ENCODE measurements around the gene BANK1.

The BANK1 gene

DNA sequence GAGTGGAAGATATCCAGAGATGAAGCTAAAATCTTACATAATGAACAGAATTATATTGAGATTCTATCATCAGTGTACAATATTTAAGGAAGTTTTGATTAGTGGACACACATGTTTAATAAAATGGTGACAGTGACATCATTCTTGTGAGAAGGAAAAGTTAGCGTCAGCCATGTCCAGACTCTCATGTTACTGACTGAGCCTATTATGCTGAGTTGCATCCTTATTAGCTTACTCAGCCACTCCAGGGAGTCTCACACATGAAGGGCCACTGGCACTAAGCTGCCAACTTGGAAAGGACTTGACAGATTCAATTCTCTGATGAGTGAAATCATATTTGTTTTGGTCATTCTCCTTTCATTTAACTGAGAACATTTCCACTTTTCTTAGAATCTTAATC, 170.6 kb downstream of the BANK1 start:
- POLR2A ChIA-PET (ENCODE audit: low non-redundant PET) = no interaction called here
- no peak overlapping the region for H3K27ac ChIP-seq
- DNase-seq (ENCODE audit: low spot score) = no peak
- CTCF ChIA-PET = no interaction called here
- TF ChIP-seq, protein P1, sequence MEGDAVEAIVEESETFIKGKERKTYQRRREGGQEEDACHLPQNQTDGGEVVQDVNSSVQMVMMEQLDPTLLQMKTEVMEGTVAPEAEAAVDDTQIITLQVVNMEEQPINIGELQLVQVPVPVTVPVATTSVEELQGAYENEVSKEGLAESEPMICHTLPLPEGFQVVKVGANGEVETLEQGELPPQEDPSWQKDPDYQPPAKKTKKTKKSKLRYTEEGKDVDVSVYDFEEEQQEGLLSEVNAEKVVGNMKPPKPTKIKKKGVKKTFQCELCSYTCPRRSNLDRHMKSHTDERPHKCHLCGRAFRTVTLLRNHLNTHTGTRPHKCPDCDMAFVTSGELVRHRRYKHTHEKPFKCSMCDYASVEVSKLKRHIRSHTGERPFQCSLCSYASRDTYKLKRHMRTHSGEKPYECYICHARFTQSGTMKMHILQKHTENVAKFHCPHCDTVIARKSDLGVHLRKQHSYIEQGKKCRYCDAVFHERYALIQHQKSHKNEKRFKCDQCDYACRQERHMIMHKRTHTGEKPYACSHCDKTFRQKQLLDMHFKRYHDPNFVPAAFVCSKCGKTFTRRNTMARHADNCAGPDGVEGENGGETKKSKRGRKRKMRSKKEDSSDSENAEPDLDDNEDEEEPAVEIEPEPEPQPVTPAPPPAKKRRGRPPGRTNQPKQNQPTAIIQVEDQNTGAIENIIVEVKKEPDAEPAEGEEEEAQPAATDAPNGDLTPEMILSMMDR (conservative IDR thresholded peaks at IDR 0.05; ENCODE audit: low read depth) = no peak

DNA sequence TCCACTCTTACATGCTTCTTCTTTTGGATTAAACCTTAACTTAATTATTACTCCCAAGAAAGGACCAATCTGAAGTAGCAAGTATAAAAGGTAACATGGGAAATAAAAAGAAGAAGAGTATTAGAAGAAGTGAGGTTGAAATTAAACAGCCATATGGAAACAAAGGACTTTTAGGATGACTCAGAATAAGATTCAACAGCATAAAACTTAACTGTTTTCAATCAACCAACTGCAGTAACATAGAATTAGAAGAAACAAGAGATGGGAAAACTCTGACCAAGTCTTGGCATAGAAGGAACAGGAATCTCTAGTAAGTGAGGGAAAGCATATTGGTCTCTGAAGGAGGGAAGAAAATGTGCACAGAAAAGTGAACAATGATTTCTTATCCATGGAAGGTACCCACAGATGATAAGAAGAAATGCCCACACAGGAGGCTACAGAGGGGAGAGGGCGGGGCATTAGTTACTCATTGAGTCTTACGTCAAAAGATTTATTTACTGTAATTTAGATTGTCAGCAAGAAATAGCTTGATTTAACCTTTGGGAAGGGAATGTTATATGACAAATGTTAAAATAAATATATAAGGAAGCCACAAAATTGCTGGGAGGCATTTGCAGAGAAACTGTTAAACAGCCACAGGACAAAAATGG, 177.3 kb downstream of the BANK1 start:
- POLR2A ChIA-PET (ENCODE audit: low non-redundant PET) = no interaction called here
- no peak overlapping the region for H3K27ac ChIP-seq
- CTCF ChIA-PET = no interaction called here
- TF ChIP-seq, protein P1 (conservative IDR thresholded peaks at IDR 0.05; ENCODE audit: low read depth) = no peak
- no peak for DNase-seq (ENCODE audit: low spot score)

DNA sequence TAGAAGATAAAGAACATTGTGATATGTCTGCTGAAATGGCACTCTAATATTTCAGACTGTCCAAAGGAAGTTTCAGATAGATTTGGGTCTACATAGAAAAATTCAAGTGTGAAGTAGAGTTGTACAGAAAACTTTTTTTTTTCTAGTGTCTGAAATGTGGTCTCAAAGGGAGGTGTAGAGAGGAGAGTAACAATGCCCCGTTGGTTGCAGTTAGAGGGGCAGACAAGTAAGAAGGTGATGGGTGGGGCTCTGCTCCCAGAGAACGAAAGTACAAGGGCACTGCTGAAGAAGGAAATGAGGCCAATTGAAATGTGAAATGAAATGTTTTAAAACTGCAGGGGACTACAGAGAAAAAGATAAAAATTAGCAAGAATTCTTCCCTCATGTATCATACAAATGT, 177.8 kb downstream of the BANK1 start:
- ChIA-PET CTCF (no interaction called here), POLR2A (ENCODE audit: low non-redundant PET) (no interaction called here)
- no peak overlapping the region for H3K27ac ChIP-seq
- TF ChIP-seq, protein P1 (conservative IDR thresholded peaks at IDR 0.05; ENCODE audit: low read depth) = no peak
- DNase-seq (ENCODE audit: low spot score) = no peak

DNA sequence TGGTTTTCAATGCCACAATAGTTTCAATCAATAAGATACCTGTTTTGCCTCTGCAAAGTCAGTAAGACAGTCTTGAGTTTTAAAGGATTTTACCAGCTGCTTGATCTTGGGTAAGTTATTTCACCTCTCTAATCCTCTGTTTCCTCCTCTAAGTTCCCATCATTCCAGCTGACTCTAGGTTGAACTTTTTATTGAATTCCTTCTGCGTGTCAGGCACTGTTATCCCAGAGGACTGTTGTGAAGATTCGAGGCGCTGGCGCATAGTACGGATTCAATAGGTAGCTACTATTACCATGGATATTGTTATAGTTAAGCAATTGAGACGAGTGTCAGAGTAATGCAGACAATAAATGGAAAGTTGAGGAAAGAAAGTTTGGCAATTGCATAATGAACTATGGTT, 179.4 kb downstream of the BANK1 start:
- ChIA-PET POLR2A (ENCODE audit: low non-redundant PET) (no interaction called here), CTCF (no interaction called here)
- TF ChIP-seq, protein P1 (conservative IDR thresholded peaks at IDR 0.05; ENCODE audit: low read depth) = no peak
- DNase-seq (ENCODE audit: low spot score) = no peak
- no peak overlapping the region for H3K27ac ChIP-seq

DNA sequence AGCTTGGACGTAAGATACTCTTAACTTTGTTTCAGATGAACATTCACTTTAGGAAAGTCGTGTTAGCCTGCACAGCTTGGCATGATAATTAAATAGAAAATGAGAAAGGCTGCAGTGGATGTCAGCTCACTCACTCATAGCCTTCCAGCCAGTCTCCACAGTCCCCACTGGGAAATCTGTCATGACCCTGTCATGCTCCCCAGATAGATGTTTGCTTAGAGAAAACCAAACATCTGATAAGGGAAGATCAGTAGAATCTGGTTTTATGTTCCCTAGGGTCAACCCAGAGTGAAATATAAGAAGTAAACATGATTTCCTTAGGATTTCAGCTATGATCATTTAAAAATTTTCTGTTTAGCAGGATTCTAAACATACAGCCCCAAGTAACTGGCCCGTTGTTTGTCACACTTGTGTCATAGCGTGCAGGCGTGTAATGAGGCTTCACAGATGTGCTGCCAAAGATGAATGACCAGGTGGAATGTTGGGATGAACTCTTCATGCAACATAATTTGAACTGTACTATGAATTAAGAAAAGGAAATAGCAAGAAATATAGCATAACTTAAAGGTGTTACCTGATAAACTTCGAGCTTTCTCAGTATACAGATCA, 180.1 kb downstream of the BANK1 start:
- DNase-seq (ENCODE audit: low spot score) = no peak
- TF ChIP-seq, protein P1 (conservative IDR thresholded peaks at IDR 0.05; ENCODE audit: low read depth) = no peak
- ChIA-PET CTCF (no interaction called here), POLR2A (ENCODE audit: low non-redundant PET) (no interaction called here)
- no peak overlapping the region for H3K27ac ChIP-seq

DNA sequence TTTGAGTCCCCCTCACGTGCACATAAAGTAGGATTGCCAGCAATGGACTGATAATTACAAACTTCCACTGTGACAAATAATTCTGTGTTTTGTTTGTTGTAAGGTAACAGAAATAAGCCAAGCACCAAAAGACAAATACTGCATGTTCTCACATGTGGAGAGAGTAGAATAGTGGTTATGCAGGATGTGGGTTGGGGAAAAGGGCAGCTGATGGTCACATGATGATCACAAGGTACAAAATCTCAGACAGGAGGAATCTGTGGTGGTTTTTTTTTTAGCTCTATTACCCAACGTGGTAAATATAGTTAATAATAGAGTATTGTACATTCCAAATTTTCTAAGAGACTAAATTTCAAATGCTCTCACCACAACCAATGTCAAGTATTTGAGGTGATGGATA, 182.3 kb downstream of the BANK1 start:
- CTCF ChIA-PET = no interaction called here

More for the DNA sequence above, 182.3 kb downstream of the BANK1 start:
- DNase-seq (ENCODE audit: low spot score) = no peak
- POLR2A ChIA-PET (ENCODE audit: low non-redundant PET) = no interaction called here
- H3K27ac ChIP-seq = no peak overlapping the region
- TF ChIP-seq, protein P1 (conservative IDR thresholded peaks at IDR 0.05; ENCODE audit: low read depth) = no peak
